ENCODE measurements around the gene PRKN.
"Not testable (repeated sequence)": the region's sequence is repeated elsewhere in the genome, so short reads cannot be mapped to it uniquely, and the experiment has no call there.

Gene PRKN

DNA sequence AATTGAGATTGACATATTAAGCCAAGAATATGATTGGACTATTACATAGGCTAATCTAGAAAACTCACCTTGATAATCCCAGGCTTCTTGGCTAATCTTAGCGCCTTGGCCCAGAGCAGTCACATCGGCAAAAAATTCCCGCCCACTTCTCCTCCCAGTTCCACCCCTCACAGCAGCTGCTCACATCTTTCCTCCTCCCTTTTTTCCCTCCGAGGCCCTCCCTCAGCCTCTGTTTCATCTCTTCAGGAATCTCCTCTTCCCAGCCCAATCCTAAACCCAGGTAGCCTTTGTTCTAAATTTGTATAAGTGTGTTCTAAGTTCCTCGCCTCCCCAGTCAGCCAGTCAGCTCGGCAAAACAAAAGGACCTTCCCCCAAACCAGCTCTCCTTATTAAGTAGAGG is 184.3 kb downstream of the PRKN start:
- in situ Hi-C loops (cut with MboI; ENCODE audit: low sequenced_read_pairs, unreplicated experiment) = no loop called here
- TF ChIP-seq, protein P1, sequence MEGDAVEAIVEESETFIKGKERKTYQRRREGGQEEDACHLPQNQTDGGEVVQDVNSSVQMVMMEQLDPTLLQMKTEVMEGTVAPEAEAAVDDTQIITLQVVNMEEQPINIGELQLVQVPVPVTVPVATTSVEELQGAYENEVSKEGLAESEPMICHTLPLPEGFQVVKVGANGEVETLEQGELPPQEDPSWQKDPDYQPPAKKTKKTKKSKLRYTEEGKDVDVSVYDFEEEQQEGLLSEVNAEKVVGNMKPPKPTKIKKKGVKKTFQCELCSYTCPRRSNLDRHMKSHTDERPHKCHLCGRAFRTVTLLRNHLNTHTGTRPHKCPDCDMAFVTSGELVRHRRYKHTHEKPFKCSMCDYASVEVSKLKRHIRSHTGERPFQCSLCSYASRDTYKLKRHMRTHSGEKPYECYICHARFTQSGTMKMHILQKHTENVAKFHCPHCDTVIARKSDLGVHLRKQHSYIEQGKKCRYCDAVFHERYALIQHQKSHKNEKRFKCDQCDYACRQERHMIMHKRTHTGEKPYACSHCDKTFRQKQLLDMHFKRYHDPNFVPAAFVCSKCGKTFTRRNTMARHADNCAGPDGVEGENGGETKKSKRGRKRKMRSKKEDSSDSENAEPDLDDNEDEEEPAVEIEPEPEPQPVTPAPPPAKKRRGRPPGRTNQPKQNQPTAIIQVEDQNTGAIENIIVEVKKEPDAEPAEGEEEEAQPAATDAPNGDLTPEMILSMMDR (IDR thresholded peaks at IDR 0.05; ENCODE audit: borderline replicate concordance, control extremely low read depth, extremely low read depth, insufficient read depth, missing control alignments) = no peak
- no peak for DNase-seq (ENCODE audit: low spot score)

DNA sequence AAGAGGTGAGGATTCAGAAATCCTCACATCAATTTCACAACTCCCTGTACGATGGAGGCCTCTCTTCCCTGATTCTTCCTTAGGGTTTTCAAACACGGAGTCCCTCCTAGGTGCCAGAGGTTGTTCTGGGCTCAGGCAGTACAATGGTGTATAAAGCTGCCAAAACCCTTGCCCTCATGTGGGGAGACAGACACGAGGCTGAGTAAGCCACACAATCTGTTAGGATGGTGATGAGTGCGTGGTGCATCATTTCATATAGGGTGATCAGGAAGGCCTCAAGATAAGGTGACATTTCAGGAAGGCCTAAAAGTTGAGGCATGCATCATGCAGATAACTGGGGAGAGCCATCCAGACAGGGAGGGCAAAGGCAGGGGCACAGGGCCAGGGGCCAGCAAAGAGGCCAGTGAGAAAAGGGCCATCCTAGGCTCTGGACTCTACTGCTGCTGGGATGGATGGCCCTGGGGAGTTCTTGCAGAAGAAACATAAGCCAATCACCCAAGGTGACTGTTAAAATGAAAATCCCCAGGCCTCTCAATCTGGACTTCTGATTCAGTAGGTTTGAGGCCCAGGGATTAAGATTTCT is 186.5 kb downstream of the PRKN start:
- DNase-seq (ENCODE audit: low spot score) = no peak
- TF ChIP-seq, protein P1 (IDR thresholded peaks at IDR 0.05; ENCODE audit: borderline replicate concordance, control extremely low read depth, extremely low read depth, insufficient read depth, missing control alignments) = no peak
- in situ Hi-C loops (cut with MboI; ENCODE audit: low sequenced_read_pairs, unreplicated experiment) = no loop called here

DNA sequence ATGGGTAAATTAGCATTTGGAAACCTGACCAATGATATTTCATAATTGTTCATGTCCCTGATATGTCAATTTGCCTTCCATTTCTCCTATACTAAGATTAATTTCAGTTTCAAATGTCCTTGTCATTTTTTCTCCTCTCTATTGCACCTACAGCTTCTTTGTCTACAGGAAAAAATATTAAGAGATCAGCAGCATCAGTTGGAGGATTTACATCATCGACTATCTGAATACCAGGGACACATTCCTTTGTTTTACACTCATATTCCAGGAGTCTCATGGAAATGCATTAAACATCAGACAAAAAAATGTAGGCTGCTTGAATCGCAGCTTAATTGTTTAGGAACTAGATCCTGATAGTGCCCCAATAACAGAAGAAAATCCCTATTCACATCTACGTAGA is 188.2 kb downstream of the PRKN start:
- TF ChIP-seq, protein P1 (IDR thresholded peaks at IDR 0.05; ENCODE audit: borderline replicate concordance, control extremely low read depth, extremely low read depth, insufficient read depth, missing control alignments) = no peak
- in situ Hi-C loops (cut with MboI; ENCODE audit: low sequenced_read_pairs, unreplicated experiment) = no loop called here
- no peak for DNase-seq (ENCODE audit: low spot score)

DNA sequence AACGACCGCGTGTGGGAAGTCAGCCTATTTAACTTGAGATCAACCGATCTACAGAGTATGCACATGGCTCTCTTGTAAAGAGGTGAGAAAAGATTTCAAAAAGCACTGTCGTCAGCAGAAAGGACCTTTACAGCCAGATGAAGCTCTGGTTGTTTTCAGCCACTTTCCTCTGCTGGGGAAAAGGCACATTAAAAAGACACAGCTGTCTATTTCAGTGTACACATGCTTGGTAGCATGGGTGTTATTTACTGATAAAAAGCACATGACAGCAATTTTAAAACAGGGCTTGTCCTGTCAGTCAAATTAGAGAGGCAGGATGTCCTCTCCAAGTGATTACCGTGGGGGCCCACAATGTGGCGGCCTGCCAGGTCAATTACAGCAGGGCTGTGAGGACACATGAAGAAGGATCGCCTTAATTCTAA is 188.9 kb downstream of the PRKN start:
- in situ Hi-C loops (cut with MboI; ENCODE audit: low sequenced_read_pairs, unreplicated experiment) = no loop called here
- no peak for DNase-seq (ENCODE audit: low spot score)
- TF ChIP-seq, protein P1 (IDR thresholded peaks at IDR 0.05; ENCODE audit: borderline replicate concordance, control extremely low read depth, extremely low read depth, insufficient read depth, missing control alignments) = no peak

DNA sequence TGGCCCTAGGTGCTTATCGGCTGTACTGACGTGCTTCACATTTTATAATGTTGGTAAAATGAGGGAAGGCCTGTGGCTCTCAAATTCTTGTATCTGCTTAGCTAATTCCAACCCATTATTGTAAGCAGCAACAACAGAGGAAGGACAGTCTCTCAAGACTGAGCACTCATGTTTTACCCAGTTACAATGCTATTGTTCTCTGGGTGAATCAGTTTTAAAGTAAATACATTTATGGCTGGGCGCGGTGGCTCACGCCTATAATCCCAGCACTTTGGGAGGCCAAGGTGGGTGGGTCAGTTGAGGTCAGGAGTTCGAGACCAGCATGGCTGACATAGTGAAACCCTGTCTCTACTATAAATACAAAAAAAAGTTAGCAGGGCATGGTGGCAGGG is 194.6 kb downstream of the PRKN start:
- TF ChIP-seq, protein P1 (IDR thresholded peaks at IDR 0.05; ENCODE audit: borderline replicate concordance, control extremely low read depth, extremely low read depth, insufficient read depth, missing control alignments) = no peak
- in situ Hi-C loops (cut with MboI; ENCODE audit: low sequenced_read_pairs, unreplicated experiment) = no loop called here
- DNase-seq (ENCODE audit: low spot score) = no peak

DNA sequence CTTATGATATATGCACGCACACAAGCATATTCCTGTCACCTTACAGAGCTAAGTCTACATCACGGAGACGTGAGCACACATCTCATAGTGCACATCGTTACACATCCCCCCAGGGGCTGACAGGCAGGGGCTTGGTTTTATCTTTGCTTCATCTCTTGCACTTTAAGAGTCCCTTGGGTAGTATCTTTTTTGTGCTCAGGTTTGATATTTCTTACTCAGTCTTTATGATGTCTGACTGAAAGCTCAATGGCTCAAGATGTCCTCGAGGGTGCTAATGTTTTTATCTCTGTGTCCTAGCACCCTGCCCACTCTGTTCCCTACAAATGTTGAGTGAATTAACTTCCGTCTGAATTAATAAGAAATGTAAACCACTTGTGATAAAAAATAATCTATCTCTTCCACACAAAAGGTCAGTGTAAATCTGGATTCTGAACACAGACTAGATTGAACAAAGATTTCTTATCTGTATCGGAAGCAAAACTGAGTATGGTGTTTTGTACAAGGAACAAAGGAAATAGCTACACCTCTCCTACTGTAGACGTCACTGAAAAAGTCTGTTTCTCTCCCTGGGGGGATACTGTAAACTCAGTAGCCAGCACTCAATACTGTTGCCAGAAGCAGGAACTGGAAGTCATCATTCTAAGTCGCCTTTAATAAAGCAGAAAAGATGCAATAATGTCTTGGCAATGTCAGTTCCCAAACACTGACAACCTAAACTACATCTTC is 195.1 kb downstream of the PRKN start:
- TF ChIP-seq, protein P1 (IDR thresholded peaks at IDR 0.05; ENCODE audit: borderline replicate concordance, control extremely low read depth, extremely low read depth, insufficient read depth, missing control alignments) = no peak
- in situ Hi-C loops (cut with MboI; ENCODE audit: low sequenced_read_pairs, unreplicated experiment) = no loop called here
- DNase-seq (ENCODE audit: low spot score) = no peak

DNA sequence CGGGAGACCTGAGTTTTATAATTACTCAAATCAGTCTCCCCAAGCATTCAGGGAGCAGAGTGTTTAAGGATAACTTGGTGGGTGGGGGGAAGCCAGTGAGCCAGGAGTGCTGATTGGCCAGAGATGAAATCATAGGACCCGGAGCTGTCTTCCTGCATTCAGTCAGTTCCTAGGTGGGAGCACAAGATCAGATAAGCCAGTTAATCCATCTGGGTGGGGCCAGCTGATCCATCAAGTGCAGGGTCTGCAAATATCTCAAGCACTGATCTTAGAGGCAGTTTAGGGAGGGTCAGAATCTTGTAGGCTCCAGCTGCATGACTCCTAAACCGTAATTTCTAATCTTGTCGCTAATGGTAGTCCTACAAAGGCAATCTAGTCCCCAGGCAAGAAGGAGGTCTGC is 196.2 kb downstream of the PRKN start:
- in situ Hi-C loops (cut with MboI; ENCODE audit: low sequenced_read_pairs, unreplicated experiment); DNase-seq (ENCODE audit: low spot score): not testable (repeated sequence)

All from GM13976 (cell line).